SK-N-MC (cell line): ENCODE results near the gene CEACAM1.

Source experiments
- EZH2 ChIP-seq: fragments of 200-600 bp; sonication (generic); IDR thresholded peaks from one replicate; pipeline ENCODE4 v1.6.1; 2017; ENCODE audit warnings: antibody characterized with exemption
- FOXP2 ChIP-seq: optimal IDR thresholded peaks from 2 replicates; pipeline ENCODE3; 2011; ENCODE audit warnings: mild to moderate bottlenecking, moderate library complexity; ENCODE audit not compliant: insufficient read depth; ENCODE audit errors: extremely low read length, control extremely low read depth
- POLR2AphosphoS5 ChIP-seq: IDR thresholded peaks from 2 replicates; pipeline ENCODE4 v1.6.1; 2012; ENCODE audit warnings: mild to moderate bottlenecking, low read depth, low read length, borderline replicate concordance

DNA sequence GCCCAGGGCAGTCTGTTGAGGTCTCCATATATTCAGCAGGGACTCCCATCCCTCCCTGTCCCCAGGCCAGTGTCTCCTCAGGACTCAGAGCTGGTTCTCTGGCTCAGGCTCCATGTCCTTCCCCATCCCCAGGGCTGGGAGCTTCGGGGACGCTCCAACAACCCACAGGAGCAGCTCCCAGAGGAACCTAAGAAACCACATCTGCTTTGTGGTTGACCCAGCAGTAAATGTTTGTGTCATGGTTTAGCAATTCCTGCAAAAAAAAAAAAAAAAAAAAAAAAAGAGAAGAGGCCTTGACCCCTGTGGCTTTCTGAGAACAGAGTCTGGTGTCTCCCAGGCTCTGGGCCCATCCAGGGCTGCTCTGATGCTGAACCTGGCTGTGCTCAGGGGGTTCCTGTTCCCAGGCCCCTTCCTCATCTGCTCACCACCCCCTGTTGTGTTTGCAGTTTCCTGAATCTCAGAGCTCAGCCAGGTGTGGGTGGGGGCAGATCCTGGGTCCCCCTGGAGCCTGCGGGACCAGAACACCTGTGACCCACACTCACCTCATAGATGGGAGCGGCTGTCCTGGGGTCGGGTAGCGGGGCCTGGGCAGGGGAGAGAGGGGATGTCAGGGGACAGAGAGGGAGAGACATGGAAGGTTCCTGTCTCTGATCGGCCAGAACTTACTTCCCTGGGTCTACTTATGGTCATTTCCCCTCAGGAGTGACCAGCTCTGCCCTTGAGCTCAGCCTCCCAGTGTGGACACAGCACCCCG lies 25.2 kb upstream of the CEACAM1 start:
- no peak for TF ChIP-seq EZH2
- no peak for TF ChIP-seq POLR2AphosphoS5
- no peak for TF ChIP-seq FOXP2
